Measurements from ENCODE around the gene SNCB.

- TF ChIP-seq EZH2 (IDR thresholded peaks at IDR 0.05): no peak
- TF ChIP-seq CTCF (IDR thresholded peaks at IDR 0.05): no peak
- TF ChIP-seq EZH2phosphoT487 (IDR thresholded peaks at IDR 0.05): no peak
These were observed 41.1 kb downstream of the SNCB start for GRCh38 chr5:176589039-176589769.
